SK-N-SH treated with all-trans-retinoic acid at 6 μM for 48 hours (cell line): Measurements from ENCODE around the gene CCDC180.

ENCODE experiments used
- ARNTL ChIP-seq: fragments of 450-650 bp; formaldehyde crosslinking; IDR thresholded peaks from 2 replicates; pipeline ENCODE4 v1.5.0; 2020; ENCODE audit warnings: low read depth, mild to moderate bottlenecking, moderate library complexity, borderline replicate concordance
- ISL1 ChIP-seq: fragments of 250-450 bp; sonication (Bioruptor Pico); IDR thresholded peaks from 2 replicates; pipeline ENCODE4 v2.1.2; 2022; ENCODE audit warnings: mild to moderate bottlenecking, moderate library complexity
- PATZ1 ChIP-seq: fragments of 250-450 bp; sonication (Bioruptor Pico); IDR thresholded peaks from 2 replicates; pipeline ENCODE4 v1.8.0; 2020; ENCODE audit warnings: mild to moderate bottlenecking, moderate library complexity, borderline replicate concordance
- SNAI2 ChIP-seq: fragments of 250-450 bp; sonication (Bioruptor Pico); IDR thresholded peaks from 2 replicates; pipeline ENCODE4 v1.5.0; 2020; ENCODE audit warnings: mild to moderate bottlenecking, moderate library complexity
- ZFP3 ChIP-seq: fragments of 250-450 bp; sonication (Bioruptor Pico); IDR thresholded peaks from 2 replicates; pipeline ENCODE4 v1.5.0; 2020; ENCODE audit warnings: mild to moderate bottlenecking, moderate library complexity
- ZFP30 ChIP-seq: fragments of 450-650 bp; formaldehyde crosslinking; IDR thresholded peaks from 2 replicates; pipeline ENCODE4 v1.5.0; 2022; ENCODE audit warnings: mild to moderate bottlenecking, moderate library complexity
- ZNF70 ChIP-seq: fragments of 450-650 bp; formaldehyde crosslinking; IDR thresholded peaks from 2 replicates; pipeline ENCODE4 v1.5.0; 2020; ENCODE audit warnings: mild to moderate bottlenecking, moderate library complexity

GRCh38 chr9:97301974-97302373 is 5.5 kb upstream of the CCDC180 start:
- TF ChIP-seq ZNF70 (CRISPR knock-in tag) = no peak
- no peak for TF ChIP-seq ARNTL (CRISPR knock-in tag)
- TF ChIP-seq ISL1 (CRISPR knock-in tag) = no peak
- TF ChIP-seq PATZ1 (CRISPR knock-in tag) = no peak
- TF ChIP-seq ZFP30 = no peak
- no peak for TF ChIP-seq ZFP3 (CRISPR knock-in tag)
- no peak for TF ChIP-seq SNAI2 (CRISPR knock-in tag)
